Endothelial cell of coronary artery (primary cell): ENCODE data around the gene ZFYVE27. TPM values are rescaled to one million over a fixed set of nuclear protein-coding genes. Genes with fewer than 3 reads are reported as not detected.

Experiments
- total RNA-seq: library from RNA; depleted of rRNA; stranded (reverse); fragments of >200 nt; gene quantifications from 2 replicates; pipeline ENCODE4 v1.2.3, GENCODE V29; 2014

ZFYVE27 gene, protein sequence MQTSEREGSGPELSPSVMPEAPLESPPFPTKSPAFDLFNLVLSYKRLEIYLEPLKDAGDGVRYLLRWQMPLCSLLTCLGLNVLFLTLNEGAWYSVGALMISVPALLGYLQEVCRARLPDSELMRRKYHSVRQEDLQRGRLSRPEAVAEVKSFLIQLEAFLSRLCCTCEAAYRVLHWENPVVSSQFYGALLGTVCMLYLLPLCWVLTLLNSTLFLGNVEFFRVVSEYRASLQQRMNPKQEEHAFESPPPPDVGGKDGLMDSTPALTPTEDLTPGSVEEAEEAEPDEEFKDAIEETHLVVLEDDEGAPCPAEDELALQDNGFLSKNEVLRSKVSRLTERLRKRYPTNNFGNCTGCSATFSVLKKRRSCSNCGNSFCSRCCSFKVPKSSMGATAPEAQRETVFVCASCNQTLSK
- 13.8 and 21.4 TPM in 2 replicates for total RNA-seq

GRCh38 chr10:97736902-97737769 lies at the start of gene ZFYVE27:
ZFYVE27 (plus strand) TSS chr10:97737128; CDS start chr10:97738478, 1,350 bp downstream.

GRCh38 chr10:97713339-97713825 lies 23.5 kb upstream of the ZFYVE27 start, which contains the start of gene MARVELD1:
MARVELD1 (plus strand) TSS chr10:97713730; CDS start chr10:97713877, 147 bp downstream.

DNA sequence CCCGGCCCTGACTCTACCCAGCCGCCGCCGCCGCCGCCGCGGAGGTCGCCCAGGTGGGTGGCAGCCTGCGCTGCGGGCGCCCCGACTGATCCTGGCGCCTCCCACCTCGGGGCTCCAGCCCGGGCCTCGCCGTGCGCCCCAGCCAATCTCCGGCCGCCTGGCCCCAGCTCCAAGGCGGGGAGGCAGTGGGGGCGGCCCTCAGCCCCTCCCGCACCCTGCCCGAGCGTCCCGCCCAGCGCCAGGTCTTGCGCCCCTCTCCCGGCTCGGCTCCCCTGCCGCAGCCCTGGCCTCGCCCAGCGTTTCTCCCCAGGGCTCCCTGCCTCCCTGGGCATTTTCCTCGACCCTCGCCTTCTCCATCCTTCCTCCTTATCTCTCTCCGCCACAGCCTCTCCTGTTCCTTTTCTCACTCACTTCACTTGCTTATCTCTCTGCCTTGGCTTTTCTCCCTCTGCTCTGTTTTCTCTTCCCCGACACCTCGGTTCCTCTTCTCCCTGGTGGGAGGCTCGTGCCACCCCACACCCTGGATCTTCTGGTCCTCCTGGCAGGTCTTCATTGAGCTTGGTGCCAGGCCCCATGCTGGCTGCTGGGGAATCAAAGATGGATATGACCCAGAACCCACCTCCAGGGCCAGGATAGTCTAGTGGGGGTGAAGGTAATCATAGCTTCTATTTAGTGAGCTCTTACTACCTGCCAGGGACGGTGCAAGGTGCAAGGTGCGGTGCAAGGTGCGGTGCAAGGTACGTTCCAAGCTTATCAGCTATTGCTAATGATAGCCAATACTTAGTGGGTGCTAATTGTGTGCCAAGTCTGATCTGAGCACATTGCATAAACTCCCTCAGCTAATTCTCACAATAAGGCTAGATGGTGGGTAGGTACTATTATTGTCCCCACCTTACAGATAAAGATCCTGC lies 35.2 kb downstream of the ZFYVE27 start, which contains the start of gene SFRP5:
Gene SFRP5, minus strand, starts transcription at position 87 of the 911 bp plus-strand sequence. CDS start 166 bp downstream, outside the sequence.

Other genes with a start within 250 kb of the ZFYVE27 start
- gene MMS19, start 238.7 kb upstream of the ZFYVE27 start, total RNA-seq = 56.8 and 83.9 TPM in 2 replicates
- 41.0 and 58.7 TPM in 2 replicates for gene UBTD1, start 238.2 kb upstream of the ZFYVE27 start, total RNA-seq
- 0.36 and 0.56 TPM in 2 replicates for gene ANKRD2, start 164.3 kb upstream of the ZFYVE27 start, total RNA-seq
- gene HOGA1, start 152.7 kb upstream of the ZFYVE27 start, total RNA-seq = 0.09 and 0.18 TPM in 2 replicates
- gene C10orf62, start 147.4 kb upstream of the ZFYVE27 start, total RNA-seq = not detected in 2 replicates
- gene MORN4, start 103.6 kb upstream of the ZFYVE27 start, total RNA-seq = 3.1 TPM in 2 replicates
- gene PI4K2A, start 96.5 kb upstream of the ZFYVE27 start, total RNA-seq = 10.3 and 10.7 TPM in 2 replicates
- gene AVPI1, start 49.9 kb upstream of the ZFYVE27 start, total RNA-seq = 1.6 and 2.2 TPM in 2 replicates
- gene MARVELD1, start 23.4 kb upstream of the ZFYVE27 start, total RNA-seq = 11.2 and 12.5 TPM in 2 replicates
- gene SFRP5, start 34.9 kb downstream of the ZFYVE27 start, total RNA-seq = not detected in 2 replicates
- gene GOLGA7B, start 112.7 kb downstream of the ZFYVE27 start, total RNA-seq = under 0.01 TPM in 1 of 2 replicates, not detected in the other